Cardiac fibroblast (primary cell): ENCODE measurements around the gene TWSG1.
A peak's percentile ranks its signal among the peaks of the same experiment; 100 is the strongest.

ENCODE experiments used
- DNase-seq, 2 donors: peaks; one replicate each; pipeline versions ENCODE4 v3.0.0 to v3.0.0-alpha.2; 2010; ENCODE audit warnings: low read depth in 2 of 2
- H3K4me3 ChIP-seq, 2 donors: replicated peaks in 1 of 2; 1 replicate in 1 of 2; 2 replicates in 1 of 2; pipeline ENCODE4 v1.5.1; 2011; ENCODE audit warnings: low read depth in 2 of 2, low read length in 2 of 2, mild to moderate bottlenecking in 2 of 2, moderate library complexity in 1 of 2
- TF ChIP-seq, protein P1 (sequence below): IDR thresholded peaks from one replicate; pipeline ENCODE4 v1.5.1; 2011; ENCODE audit warnings: low read depth, mild to moderate bottlenecking, low read length, inconsistent platforms

TWSG1 gene

DNA sequence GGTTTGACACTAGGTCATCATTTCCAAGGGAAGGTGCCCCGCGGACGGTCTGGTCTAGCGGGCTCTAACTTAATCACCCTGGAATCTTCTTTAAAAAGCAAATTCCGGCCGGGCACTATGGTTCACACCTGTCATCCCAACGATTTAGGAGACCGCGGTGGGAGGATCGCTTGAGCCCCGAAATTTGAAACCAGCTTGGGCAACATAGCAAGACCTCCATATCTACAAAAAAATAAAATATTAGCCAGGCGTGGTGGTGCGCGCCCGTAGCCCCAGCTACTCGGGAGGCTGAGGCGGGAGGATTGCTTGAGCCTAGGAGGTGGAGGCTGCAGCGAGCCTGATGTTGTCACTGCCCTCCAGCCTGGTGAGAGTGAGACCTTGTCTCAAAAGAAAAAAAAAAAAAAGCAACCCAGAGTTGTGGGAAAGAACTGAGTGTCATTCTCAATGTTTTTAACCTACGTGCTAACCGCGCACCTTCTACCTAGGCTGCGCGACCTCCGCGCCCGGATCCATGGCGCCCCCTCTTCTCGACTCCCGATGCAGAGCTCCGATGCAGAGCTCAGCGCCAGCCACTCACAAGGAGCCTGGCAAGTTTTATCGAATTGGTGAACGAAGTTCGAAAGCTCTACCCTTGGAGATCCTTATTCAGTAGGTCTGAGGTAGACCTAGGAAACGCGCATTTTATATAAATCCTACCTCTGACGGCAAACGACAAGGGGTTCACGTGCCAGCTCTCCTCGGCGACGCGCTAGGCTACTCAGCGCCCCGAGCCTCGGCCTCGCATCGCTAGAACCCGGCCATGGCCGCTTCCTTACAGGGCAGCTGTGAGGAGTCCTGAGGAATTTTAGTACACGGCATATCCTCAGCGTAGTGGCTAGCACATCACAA lies 888 bp upstream of the TWSG1 start:
- peak overlapping the region; percentile 56 to 63 for H3K4me3 ChIP-seq
- TF ChIP-seq, protein P1, sequence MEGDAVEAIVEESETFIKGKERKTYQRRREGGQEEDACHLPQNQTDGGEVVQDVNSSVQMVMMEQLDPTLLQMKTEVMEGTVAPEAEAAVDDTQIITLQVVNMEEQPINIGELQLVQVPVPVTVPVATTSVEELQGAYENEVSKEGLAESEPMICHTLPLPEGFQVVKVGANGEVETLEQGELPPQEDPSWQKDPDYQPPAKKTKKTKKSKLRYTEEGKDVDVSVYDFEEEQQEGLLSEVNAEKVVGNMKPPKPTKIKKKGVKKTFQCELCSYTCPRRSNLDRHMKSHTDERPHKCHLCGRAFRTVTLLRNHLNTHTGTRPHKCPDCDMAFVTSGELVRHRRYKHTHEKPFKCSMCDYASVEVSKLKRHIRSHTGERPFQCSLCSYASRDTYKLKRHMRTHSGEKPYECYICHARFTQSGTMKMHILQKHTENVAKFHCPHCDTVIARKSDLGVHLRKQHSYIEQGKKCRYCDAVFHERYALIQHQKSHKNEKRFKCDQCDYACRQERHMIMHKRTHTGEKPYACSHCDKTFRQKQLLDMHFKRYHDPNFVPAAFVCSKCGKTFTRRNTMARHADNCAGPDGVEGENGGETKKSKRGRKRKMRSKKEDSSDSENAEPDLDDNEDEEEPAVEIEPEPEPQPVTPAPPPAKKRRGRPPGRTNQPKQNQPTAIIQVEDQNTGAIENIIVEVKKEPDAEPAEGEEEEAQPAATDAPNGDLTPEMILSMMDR: no peak
- no peak for DNase-seq

DNA sequence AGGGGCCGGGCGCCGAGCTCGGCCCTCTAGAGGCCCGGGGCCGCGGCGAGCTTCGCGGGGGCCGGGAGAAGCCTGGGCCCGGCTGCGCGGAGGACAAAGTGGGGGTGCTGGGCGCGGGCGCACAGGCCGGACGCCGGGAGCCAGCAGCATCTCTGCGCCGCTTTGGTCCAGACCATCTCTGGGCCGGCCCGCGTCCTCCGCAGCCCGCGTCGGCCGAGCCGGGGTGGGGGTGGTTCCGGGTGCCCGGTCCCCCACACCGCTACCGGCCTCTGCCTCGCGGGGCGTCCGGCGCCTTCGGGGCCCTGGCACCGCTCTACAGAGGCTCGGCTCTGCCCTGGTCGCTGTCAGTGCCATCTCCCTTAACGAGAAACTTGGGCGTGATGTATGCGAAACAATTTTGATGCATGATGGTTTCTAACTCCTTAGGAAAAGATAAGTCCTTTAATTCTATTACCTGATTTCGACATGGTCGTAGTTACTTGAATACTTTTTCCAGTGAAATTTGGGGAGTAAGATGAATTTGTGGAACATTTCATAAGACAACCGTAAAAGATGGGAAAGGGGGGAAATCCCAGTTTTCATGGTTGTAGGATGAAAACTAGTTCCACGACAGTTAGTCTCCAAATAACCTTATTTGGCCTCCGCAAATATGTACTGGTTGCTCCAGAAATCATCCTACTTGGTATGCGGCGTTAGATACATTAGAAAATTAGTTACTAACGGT lies 562 bp downstream of the TWSG1 start:
- TF ChIP-seq, protein P1: peak; percentile 9
- peak; percentile 42 to 45 for DNase-seq
- H3K4me3 ChIP-seq: peak overlapping the region; percentile 47 to 73

DNA sequence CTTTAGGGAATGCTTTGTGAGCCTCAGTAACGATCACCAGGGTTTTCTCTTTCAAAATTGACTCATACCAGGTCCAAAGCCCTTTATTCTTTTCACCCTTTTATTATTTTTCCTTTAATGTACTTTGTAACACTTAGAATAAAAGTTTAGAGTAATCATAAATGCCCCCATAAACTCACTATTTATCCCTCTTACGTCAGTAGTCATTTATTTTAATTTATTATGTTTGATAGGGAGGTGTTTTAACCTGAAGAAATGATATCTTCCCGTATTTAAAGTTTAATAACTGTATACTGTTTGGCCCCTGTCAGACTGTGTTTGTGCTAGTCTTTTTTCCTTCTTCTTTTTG lies 1.1 kb downstream of the TWSG1 start:
- no peak for DNase-seq
- H3K4me3 ChIP-seq: peak overlapping the region; percentile 47 to 73
- TF ChIP-seq, protein P1: no peak

DNA sequence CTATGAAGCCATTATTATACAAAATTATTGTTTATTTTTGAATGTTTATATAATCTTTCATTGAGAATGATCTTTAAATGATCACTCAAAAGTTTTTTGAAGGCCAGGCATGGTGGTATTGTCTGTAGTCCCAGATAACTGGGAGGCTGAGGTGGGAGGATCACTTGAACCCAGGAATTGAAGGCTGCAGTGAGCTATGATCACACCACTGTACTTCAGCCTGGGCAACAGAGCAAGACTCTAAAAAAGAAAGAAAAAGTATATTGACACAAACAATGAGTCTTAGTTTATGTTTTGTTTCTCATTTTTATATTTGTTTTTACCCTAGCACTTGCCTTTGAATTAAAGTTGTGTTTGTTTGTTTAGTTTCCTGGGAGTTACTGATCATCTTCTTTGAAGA lies 2.3 kb downstream of the TWSG1 start:
- H3K4me3 ChIP-seq: no peak overlapping the region
- no peak for DNase-seq
- TF ChIP-seq, protein P1: no peak

DNA sequence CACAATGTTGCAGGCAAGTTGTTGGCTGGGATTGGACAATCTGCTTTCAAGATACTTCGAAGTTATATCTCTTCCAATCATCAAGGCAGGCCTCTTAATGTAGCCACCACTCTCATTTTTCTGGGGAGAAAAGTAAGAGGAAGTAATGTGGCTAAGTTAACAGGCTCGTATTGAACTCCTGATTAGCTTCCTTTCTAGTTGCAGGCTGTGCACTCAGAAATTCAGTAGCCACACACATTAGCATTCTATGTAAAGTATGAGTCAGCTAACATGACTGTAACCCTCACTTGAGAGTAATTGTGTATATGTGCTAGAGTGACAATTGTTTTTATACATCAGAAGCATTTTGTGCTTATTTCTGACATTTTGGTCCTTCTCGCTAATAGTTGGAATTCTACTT lies 3.3 kb downstream of the TWSG1 start:
- TF ChIP-seq, protein P1: no peak
- no peak overlapping the region for H3K4me3 ChIP-seq
- no peak for DNase-seq

DNA sequence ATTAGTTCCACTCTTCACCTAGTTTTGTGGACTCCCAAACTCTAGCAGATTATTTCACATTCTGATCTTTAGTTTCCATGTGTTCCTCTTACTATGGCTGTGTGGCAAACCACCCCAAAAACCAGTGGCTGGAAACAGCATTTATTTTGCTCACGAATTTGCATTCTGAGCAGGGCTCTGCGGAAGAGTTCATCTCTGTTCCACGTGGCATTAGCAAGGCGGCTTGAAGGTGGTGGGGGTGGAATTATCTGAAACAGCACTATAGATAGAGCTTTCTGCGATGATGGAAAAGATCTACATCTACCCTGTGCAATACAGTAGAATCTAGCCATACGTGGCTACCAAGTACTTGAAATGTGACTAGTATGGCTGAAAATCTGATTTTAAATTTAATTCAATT lies 5.9 kb downstream of the TWSG1 start:
- TF ChIP-seq, protein P1: no peak
- H3K4me3 ChIP-seq: no peak overlapping the region
- no peak for DNase-seq
